ENCODE results near the gene DPF3. TPM values are rescaled to one million over a fixed set of nuclear protein-coding genes. Genes with fewer than 3 reads are reported as not detected.

DPF3 gene
- total and polyA plus RNA-seq, 7 donors, result 2.3 to 25.3 (median 19.4) TPM

- Histone ChIP-seq H3K27me3 (ENCODE audit: insufficient read depth in 3 of 3, low read length in 2 of 3) (no peaks in the 10 kb centered on the region), H3K27ac (no peak overlapping the region), H3K36me3 (ENCODE audit: insufficient read depth in 1 of 2, low read depth in 1 of 2) (no peaks in the 10 kb centered on the region), H3K4me1 (no peaks in the 10 kb centered on the region), H3K9me3 (no peaks in the 10 kb centered on the region), H3K4me3 (no peak overlapping the region)
- no peak for DNase-seq
- intact Hi-C loops (cut with DNase I), result no loop called here
- no peak for TF ChIP-seq CTCF (IDR thresholded peaks at IDR 0.05)
- no peak for ATAC-seq
Measured at GRCh38 chr14:72589652-72590051, 304.2 kb downstream of the DPF3 start.

GRCh38 chr14:72588521-72588920 is 305.4 kb downstream of the DPF3 start:
- H3K36me3 ChIP-seq (ENCODE audit: insufficient read depth in 1 of 2, low read depth in 1 of 2), result no peaks in the 10 kb centered on the region
- no peaks in the 10 kb centered on the region for H3K4me1 ChIP-seq
- H3K4me3 ChIP-seq, result no peak overlapping the region
- H3K27ac ChIP-seq, result no peak overlapping the region
- H3K9me3 ChIP-seq, result no peaks in the 10 kb centered on the region
- no peaks in the 10 kb centered on the region for H3K27me3 ChIP-seq (ENCODE audit: insufficient read depth in 3 of 3, low read length in 2 of 3)
- ATAC-seq, result no peak
- DNase-seq, result no peak
- intact Hi-C loops (cut with DNase I), result no loop called here
- WGBS, 3 donors, result 86 to 87% (median 87%) methylated on average over 5 of the region's 5 CpGs
- TF ChIP-seq CTCF (IDR thresholded peaks at IDR 0.05), result no peak

DNA sequence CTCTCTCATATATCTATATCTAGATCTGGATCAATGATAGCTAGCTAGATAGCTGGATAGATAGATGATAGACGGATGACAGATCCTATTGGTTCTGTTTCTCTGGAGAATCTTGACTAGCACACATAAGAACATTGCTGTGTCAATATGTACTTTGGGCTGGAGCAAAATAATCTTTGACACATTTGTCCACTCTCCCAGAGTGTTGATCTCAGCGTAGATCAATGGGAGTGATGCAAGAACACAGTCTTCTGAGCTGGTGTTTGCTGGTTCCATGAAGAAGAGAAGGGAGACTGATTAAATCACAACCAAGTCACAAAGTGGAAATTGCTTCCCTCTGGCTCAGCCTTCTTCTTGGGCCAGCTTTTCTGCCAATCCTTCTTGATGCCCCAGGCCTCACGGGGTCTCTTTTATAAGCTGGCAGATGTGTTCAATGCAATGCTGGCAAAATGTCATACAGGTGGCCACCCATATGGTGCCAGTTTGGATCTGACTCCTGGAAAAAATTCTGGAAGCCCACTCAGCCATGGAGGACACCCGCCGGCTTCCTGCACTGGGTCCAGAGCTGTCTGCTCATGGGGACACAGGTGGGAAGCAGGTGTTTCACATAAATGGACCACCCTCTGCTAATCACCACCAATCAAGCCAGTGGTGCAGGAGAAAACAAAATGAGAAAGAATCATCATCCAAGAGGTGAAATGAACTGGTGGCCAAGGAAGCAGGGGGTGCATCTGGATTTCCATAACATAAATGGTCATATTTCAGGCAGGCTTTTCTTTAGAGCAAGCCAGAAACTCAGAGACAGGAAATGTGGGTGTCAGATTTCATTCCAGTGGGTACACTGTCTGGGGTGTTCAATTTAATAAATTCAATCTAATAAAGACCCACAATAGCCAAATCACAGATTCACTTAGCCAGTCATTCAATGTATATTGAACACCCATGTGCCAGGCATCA is 310.3 kb downstream of the DPF3 start:
- 87 to 91% (median 87%) methylated on average over 5 of the region's 5 CpGs for WGBS, 3 donors
- ATAC-seq, result no peak
- intact Hi-C loops (cut with DNase I), result no loop called here
- Histone ChIP-seq H3K4me3 (no peak overlapping the region), H3K27ac (no peak overlapping the region), H3K9me3 (no peaks in the 10 kb centered on the region), H3K36me3 (ENCODE audit: insufficient read depth in 1 of 2, low read depth in 1 of 2) (no peaks in the 10 kb centered on the region), H3K4me1 (no peaks in the 10 kb centered on the region), H3K27me3 (ENCODE audit: insufficient read depth in 3 of 3, low read length in 2 of 3) (no peaks in the 10 kb centered on the region)
- no peak for TF ChIP-seq CTCF (IDR thresholded peaks at IDR 0.05)
- no peak for DNase-seq

DNA sequence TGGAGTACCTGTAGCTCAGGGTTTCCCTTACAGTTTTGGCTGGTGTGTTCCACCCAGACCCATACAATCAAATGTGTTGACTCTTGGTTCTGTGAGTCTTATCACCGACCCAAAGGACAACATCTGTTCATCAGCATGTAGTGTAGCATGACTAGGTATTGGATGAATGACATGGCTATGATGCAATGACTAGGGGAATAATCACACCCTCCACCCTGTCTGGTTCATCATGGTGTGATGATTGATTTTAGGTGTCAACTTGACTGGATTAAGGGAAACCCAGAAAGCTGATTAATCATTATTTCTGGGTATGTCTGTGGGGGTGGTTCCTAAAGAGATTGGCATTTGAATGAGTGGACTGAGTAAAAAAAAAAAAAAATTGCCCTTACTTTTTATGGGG is 311.3 kb downstream of the DPF3 start:
- Histone ChIP-seq H3K4me1 (no peaks in the 10 kb centered on the region), H3K9me3 (no peaks in the 10 kb centered on the region), H3K36me3 (ENCODE audit: insufficient read depth in 1 of 2, low read depth in 1 of 2) (no peaks in the 10 kb centered on the region), H3K4me3 (no peak overlapping the region), H3K27ac (no peak overlapping the region), H3K27me3 (ENCODE audit: insufficient read depth in 3 of 3, low read length in 2 of 3) (no peaks in the 10 kb centered on the region)
- 80 to 93% (median 83%) methylated on average over 1 of the region's 1 CpG for WGBS, 3 donors
- no peak for TF ChIP-seq CTCF (IDR thresholded peaks at IDR 0.05)
- no peak for DNase-seq
- ATAC-seq, result no peak
- intact Hi-C loops (cut with DNase I), result no loop called here
